EL (cell line): ENCODE data around the gene GPER1.
"Not testable (repeated sequence)": the region's sequence is repeated elsewhere in the genome, so short reads cannot be mapped to it uniquely, and the experiment has no call there.

Source experiments
- DNase-seq: peaks from one replicate; pipeline ENCODE4 v3.0.0-alpha.2; 2016

The GPER1 gene

GRCh38 chr7:1071731-1072254 lies 16.1 kb upstream of the GPER1 start:
- no peak for DNase-seq

DNA sequence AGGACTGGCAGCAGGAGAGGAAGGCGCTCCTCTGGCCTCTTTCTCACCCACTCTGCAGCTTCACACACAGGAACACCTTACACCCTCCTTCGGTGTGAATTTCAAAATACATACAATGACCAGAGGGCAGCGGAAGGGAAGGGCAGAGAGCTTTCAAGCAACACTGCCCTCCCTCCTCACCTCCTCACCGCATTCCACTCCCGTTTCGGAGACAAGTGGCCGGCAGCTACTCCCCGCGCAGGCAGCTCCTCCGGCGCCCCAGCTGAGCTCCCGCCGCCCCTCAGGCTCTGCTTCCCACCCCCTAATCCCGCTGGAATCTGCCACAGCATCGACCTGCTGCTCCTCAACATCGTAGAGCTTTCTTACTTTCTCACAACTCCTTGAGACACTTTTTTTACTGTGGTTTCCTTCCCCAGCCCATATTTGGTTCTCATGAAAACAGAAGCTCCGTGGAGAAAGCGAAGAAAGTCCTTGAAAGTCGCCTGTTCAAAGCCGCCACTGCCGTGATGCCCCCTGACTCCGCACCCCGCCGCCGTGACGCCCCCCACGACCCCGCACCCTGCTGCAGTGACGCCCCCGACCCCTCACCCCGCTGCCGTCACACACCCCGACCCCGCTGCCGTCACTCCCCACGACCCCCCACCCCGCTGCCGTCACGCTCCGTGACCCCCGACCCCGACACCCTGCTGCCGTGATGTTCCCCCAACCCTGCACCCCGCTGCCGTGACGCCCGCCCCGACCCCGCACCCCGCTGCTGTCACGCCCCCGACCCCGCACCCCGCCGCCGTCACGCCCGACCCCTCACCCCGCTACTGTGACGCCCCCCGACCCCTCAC lies 14.6 kb upstream of the GPER1 start:
- no peak for DNase-seq

DNA sequence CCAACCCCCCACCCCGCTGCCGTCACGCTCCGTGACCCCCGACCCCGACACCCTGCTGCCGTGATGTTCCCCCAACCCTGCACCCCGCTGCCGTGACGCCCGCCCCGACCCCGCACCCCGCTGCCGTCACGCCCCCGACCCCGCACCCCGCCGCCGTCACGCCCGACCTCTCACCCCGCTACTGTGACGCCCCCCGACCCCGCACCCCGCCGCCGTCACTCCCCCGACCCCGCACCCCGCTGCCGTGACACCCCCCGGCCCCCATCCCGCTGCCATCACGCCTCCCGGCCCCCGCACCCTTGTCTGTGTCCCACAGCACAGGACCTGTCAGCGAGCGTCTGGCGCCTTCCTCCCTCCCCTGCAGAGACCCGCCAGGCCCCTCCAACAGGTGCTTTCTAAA lies 13.9 kb upstream of the GPER1 start:
- DNase-seq: not testable (repeated sequence)

DNA sequence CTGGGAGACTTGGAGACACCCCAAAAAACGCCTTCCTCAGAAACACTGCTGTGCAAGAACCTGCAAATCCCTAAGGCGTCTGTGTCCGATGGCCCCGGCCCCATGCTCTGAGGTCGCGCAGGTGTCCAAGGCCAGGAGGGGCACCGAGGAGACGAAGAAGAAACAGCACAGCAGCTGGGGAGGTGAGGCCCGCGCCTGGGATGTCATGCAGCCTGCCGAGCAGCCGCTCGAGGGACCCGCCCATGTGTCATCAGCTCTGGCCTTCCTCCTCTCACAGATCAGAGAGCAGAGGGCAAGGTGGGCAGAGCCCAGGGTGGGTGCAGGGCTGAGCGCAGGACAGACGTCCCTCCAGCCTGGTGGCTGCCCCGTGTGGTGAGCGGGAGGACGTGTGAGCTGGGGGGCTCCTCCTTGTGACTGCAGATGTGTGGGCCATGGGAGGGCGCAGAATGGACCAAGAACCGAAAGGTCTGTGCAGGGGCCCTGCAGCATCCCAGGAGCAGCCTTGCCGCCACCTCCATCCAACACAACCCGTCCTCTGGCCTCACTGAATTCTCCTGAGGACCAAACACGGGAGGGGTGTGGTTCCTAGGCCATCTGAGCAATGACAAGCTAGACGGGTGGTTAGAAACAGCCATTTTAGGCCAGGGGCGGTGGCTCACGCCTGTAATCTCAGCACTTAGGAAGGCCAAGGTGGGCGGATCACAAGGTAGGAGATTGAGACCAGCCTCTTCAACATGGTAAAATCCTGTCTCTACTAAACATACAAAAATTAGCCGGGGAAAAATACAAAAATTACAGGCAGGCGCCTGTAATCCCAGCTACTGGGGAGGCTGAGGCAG lies 13.1 kb upstream of the GPER1 start:
- DNase-seq: no peak

DNA sequence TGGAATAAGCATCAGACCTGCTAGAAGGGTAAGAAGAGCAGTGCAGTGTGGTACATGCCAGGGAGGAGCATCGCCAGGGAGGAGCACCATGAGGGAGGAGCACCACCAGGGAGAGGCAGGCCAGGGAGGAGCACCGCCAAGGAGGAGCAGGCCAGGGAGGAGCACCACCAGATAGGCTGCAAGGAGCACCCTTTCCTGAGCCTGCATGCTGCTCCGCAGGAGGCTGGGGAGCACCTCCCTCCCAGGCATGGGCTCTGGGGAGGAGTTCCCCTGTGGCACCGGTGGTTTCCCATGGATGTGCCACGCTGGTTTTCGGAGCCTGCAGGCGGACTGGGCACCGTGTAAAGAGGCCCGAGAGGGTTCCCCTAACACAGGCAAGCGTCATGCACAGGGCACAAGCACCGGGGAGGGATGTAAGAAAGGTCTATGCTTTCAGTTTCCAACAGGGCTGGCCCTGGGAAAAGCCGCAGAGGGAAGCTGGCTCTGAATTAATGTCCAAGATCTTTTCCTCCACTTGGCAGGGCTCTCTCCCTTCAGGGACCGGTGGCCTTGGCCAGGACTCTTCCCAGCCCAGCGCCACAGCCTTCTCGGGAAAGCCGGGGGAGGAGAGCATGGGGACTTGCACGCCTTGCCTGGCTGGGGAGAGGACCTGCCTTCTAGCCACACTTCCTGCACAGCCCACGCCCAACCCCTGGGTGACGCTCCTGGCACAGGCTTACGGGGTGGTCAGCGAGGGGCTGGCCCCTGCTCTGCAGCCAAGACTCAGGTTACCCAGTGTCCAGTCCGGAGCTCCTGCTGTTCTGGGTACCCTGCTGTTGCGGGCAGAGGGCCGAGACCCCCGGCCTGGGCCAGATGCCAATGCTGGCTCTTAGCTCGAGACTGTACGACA lies 11.5 kb upstream of the GPER1 start:
- DNase-seq: no peak

- DNase-seq: no peak
Measured at GRCh38 chr7:1078519-1078918, 9.4 kb upstream of the GPER1 start.

DNA sequence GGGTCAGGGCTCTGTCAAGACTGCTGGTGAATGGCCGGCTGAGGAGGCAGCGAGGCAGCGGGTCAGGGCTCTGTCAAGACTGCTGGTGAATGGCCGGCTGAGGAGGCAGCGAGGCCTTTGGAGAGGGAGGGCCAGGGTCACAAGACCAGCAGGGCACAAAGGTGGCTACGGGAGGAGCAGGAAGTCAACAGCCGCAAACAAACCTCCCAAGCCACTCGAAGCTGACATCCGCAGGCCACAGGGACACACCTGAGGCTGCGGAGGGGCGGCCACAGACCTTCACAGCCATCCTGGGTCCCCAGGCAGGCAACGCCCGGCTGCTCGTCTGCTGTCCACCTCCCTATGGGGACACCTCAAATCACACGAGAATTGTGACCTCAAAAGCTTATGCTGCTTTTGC lies 8.9 kb upstream of the GPER1 start:
- DNase-seq: no peak

DNA sequence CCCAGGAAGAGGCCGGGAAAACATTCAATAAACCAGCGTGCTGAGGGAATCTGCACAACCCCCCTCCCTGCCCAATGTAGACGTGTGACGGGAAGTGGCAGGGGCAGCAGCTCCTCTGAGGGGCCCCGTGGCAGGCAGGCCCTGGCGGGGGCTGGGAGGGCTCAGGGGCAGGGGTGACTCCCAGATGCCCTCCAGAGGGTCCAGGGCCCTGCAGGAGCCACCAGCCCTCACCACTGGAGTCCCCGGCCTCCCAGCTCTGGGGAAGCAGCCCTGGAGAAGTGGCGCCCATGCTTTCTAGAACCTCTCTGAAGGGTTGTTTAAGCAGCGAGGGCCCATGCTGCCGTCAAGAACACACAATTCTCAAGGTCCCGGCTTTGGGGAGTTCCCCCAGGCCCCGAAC lies 8.4 kb upstream of the GPER1 start:
- DNase-seq: no peak

DNA sequence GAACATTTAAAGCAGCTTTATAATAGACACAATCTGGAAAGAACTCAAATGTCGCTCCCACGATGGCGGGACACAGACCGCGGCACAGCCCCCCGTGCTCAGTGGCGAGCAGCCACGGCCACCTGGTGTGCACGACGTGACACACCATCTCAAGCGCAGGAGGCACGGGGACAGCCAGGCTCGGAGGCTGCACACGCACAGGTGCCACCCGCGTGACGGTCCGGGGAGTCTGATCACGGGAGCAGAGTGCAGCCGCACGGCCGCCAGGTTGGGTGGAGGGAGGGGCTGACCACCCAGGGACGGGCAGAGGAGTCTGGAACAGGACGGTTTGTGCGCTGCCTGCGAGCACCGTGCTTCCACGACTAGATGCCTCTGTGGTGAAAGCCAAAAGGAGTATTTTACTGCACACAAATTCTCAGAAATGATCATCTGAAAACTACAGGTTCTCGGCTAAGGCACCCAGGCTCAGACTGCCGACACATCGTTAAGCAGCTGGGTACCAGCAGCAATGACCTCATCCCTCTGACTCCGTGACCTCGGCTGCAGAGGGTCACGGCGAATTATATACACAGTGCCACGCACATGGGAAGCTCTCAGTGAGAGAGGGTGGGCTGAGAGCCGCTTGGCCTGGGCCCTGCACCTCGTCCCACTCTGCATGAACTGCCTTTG lies 7.5 kb upstream of the GPER1 start:
- DNase-seq: no peak

GRCh38 chr7:1080921-1081255 lies 7.0 kb upstream of the GPER1 start:
- no peak for DNase-seq

DNA sequence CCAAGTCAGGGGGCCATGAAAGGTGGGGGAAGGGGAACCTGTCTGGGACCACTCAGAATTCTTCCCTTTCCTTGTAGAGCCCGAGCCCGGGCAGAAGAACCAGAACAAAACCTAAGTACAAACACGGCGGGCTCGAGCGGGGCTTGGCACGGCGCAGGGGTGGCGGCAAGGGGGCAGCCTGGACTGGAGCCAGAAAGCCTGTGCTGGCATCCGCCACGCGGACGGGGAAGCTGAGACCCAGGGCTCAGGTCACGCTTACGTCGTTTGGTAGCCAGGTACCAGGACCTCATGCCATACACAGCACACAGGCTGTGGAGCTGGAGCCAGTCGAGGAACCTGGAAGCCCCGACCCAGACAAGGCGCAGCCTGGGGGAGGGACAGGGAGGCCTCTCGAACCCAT lies 6.6 kb upstream of the GPER1 start:
- no peak for DNase-seq

- peak; percentile 34 for DNase-seq
Measured at GRCh38 chr7:1081931-1082401, 5.9 kb upstream of the GPER1 start.

- DNase-seq: no peak
Measured at GRCh38 chr7:1083729-1084657, 3.9 kb upstream of the GPER1 start.

DNA sequence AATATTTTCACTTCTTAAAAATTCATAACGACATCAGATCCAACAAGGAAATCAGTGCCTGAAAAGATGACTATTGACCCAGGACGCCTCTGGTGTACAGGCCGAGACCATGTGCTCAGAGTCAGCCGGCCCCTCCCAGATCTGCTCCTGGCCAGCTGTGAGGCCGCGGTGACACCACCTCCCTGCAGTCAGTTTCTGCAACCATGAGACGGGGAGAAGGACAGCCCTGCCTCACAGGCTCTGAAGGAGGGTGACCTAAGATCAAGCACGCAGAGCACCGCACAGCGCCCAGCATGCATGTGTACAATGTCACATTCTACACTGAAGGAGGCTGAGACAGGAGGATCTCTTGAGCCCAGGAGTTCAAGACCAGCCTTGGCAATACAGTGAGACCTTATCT lies 2.6 kb upstream of the GPER1 start:
- no peak for DNase-seq

DNA sequence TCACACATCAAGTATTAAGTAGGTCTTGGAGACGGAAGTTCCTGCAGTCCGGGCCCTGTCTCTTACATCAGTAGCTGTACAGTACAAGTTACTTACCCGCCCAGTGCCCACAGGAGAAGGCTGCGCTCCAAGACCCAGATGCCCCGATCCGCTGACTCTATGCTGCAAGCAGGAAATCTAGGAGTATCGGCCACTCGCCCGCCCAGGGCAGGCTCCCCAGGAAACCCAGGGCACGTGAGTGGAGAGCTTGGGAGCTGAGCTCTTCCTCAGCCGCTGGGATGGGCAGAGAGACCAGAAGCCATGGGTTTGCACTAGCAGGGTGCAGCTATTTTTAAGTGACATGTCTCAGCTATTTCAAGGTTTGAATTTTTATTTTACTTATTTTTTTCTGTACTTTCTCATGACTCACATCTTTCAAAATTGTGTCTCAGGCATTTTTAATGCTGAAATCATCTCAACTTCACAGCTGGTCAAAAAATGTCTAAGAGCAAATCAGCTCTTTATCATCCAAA lies 1.9 kb upstream of the GPER1 start:
- DNase-seq: peak; percentile 13

- DNase-seq: peak; percentile 68
Measured at GRCh38 chr7:1086588-1087464, 1.1 kb upstream of the GPER1 start.

DNA sequence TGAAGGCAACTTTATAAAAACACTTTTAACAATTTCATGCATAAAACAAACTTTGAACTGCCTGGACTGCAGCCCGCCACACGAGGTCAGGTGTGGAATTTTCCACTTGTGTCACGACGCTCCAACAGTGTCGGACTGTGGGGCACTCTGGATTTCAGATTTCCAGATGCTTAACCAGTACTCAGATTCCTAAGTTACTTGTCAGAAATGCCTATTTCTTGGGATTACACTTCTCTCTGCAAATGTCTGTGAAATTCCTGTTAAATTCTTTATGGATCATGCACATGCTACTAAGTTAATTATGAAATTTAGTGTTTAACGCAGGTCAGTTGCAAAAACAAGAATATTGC lies 473 bp upstream of the GPER1 start:
- DNase-seq: peak; percentile 43

- no peak for DNase-seq
Measured at GRCh38 chr7:1090236-1090635, 2.3 kb downstream of the GPER1 start.

DNA sequence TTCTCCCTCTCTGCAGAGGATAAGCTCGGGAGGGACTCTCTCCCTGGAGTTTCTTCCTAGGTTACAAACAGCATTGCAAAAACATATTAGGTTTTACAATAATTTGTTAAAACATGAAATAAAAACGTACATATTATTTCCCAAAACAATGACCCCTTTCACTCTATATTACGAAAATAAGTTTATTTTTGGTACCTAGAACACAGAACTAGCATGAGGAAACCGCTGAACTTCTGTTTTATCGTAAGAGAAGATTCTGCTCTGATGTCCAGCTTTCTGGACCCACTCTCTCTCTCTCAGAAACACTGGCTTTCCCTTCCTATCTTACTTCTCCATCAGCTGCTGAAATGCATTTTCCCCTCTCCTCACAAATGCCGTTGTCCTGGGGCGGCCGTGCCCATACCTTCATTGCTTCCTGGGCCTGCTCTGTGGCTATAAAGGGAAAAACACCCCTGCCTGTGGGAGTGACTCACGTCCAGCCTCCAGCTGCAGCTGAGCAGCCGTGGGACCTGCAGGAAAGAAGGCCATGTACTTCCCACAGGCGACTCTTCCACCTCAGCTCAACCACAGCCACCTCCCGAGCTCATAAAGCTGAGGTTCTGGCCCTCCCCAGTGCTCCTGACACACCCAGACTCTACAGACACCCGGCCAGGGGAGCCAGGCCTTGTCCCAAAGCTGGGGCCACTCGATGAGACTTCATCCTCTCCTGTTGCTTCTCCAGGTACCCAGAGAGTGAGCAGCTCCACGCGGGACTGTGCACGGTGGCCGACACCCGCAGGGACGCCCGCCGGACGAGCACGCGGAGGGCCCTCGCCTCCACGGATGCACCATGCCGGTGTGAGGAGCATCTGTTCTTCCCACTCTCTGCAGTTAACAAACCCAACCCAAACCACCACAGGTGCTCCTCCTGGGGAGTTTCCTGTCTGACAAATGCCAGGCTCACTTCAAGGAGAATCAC lies 3.1 kb downstream of the GPER1 start:
- DNase-seq: peak; percentile 13
